ENCODE results near the gene OTOGL.

Gene OTOGL

DNA sequence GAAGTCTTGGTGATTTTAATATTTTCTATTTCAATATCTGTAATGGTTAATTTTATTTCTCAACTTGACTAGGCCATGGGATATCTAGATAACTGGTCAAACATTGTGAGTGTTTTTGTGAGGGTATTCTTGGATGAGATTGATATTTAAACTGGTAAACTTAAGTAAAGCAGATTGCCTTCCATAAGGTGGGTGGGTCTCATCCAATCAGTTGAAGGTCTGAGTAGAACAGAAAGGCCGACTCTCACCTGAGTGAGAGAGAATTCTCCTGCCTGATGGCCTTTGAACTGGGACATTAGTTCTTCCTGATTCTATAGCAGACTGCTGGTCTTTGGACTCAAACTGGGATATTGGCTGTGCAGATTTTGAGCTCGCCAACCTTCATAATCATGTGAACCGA is 36.3 kb downstream of the OTOGL start:
- DNase-seq, result no peak

DNA sequence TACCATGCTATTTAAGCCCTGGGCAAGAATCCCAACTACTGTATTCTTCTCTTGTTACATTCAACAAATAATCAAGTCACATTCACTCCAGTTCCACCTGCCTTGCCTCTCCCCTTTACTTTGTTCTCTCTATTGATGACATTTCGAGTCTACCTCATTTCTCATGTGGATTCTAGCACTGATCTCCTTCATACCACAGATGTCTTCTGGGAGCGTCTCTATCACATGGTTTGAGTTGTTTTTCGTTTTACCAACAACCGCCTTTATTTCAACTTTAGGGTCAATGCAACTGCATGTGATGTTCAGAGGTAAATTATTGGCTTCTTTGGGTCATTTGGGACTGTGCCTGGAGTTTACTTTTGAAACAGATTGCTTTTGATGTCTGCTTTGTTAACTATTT is 40.7 kb downstream of the OTOGL start:
- DNase-seq, result no peak

DNA sequence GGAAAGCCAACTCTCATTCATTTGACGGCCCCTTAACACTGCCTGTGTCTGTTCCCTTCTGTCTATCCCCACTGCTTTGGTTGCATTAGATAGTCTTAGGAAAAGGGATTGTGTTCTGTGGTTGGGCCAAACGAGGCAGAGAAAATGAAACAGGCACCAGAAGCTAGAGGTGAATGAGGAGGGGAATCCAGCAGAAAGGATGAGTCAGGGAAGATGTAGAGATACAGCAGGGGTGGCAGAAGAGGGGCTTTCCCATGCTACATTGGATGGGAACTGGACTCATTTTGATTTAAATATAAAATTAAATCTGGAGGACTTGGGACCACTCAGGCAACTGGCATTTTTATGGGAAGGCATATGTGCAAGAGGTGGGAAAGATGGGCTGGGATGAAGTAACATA is 43.3 kb downstream of the OTOGL start:
- DNase-seq, result no peak

DNA sequence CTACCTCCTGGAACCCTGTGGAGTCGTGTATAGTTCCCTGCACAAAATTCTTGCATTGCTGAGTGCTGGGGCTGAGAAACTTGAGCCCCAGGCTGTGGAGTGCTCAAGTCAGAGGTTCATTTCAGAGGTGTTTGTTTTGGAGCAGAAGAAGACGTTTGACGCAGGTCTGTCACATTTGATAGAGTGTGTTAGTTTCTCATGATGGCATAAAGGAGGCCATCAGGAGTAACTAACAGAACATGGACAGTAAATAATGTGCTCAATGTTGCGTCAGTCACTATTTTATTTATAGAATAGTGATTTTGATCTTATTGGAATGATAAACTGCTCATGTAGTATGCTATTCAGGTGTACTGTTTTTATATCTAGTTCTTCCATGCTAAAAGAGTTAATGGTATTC is 44.2 kb downstream of the OTOGL start:
- no peak for DNase-seq

DNA sequence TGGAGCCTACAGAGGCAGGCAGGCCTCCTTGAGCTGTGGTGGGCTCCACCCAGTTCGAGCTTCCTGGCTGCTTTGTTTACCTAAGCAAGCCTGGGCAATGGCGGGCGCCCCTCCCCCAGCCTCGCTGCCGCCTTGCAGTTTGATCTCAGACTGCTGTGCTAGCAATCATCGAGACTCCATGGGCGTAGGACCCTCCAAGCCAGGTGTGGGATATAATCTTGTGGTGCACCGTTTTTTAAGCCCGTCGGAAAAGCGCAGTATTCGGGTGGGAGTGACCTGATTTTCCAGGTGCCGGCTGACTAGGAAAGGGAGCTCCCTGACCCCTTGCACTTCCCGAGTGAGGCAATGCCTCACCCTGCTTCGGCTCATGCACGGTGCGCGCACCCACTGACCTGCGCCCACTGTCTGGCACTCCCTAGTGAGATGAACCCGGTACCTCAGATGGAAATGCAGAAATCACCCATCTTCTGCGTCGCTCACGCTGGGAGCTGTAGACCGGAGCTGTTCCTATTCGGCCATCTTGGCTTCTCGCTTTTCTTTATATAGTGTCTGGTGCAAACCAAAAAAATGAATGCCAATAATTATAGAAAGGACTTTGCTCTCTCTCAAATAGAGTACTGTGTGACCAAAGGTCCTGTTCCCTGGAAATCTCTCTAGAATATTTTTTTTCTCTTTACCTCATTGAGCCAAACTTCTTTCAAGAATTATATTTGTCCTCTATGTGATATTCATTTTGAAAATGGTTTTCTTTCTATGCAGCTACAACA is 50.4 kb downstream of the OTOGL start:
- peak; percentile 59 for DNase-seq

DNA sequence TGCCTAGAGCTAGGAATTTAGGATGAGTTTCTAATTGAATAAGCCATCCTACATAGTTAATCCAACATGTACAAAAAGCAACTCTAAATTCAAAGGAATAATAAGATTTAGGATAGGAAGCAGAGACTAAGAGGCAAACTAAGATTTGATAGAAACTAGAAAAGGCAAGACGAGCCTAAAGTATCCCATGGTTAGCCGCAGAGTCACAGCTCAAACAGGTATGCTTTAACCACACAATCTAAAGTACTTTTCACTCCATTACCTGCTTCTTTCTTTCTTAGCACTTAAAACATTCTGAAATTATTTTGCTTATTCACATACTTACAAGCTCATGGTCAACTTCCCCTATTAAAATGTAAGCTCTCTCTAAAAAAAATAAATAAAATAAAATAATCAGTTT is 51.8 kb downstream of the OTOGL start:
- DNase-seq, result no peak

DNA sequence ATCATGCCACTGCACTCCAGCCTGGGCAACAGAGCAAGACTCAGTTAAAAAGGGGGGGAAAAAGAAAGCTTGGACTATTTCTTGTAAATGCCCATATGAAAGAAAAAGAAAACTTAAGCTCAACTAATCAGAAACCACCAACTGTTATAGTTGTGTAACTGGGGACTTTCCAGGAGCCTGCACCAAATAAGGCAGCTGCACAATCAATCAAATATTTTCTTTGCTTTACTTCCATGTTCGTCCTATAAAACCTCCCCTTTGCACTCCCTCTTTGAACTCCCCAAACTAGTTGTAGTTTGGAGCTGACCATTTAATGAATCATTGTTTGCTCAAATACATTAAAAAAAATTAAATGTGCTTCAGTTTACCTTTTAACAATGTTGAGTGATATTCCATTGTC is 54.9 kb downstream of the OTOGL start:
- DNase-seq, result no peak

DNA sequence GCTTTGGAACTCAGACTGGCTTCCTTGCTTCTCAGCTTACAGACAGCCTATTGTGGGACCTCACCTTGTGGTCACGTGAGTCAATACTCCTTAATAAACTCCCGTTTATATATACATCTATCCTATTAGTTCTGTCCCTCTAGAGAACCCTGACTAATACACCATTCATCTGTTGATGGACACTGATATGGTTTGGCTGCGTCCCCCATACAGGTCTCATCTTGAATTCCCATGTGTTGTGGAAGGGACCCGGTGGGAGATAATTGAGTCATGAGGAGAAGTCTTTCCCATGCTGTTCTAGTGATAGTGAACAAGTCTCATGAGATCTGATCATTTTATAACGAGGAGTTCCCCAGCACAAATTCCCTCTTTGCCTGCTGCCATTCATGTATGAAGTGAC is 57.0 kb downstream of the OTOGL start:
- DNase-seq, result no peak

DNA sequence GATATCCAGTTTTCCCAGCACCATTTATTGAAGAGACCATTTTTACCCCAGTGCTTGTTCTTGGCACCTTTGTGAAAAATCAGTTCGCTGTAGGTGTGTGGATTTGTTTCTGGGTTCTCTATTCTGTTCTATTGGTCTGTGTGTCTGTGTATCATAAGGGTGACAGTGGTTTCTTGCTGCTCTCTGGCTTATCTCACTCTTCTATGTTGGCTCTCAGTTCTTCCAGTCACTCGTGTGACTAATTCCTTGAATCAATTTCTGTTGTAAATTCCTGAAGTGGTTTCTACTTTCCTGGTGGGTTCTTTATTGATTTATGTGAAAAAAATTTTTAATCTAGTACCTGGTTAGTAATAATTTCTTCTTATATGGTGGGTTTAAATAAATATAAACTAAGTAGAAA is 58.3 kb downstream of the OTOGL start:
- DNase-seq, result no peak

DNA sequence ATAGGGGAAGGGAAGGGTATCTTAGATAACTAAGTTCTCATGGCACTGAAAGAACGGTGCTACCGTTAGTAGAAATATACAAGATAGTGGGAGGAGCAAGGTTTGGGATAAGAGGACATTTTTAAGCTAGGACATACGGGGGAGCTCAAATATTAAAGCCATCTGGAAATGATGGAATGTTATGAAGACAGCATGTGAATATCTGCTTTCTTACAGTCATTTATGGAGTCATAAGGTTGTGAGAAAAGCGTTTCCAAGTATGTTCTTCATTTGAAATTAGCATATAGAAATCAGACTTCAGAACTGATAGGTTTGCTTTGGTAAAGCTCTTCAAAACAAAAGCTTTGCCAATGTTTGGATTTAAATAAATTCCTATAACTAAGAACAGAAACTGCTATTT is 62.3 kb downstream of the OTOGL start:
- no peak for DNase-seq

DNA sequence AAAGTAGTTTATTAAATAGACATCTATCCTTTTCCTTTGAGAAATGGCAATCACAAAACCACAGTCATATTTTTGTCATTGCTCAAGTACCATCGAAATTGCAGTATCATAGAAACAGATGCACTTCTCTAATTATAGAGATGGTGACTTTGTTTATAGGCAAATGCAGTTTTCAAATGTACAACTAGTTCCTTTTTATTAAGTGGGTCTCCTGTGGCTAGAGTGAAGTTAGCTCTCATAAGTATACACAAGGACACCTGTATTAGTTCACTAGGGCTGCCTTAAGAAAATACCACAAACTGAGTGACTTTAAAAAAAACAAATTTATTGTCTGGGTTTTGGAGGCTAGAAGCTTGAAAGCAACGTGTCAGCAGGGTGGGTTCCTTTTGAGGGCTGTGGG is 62.8 kb downstream of the OTOGL start:
- DNase-seq, result no peak

DNA sequence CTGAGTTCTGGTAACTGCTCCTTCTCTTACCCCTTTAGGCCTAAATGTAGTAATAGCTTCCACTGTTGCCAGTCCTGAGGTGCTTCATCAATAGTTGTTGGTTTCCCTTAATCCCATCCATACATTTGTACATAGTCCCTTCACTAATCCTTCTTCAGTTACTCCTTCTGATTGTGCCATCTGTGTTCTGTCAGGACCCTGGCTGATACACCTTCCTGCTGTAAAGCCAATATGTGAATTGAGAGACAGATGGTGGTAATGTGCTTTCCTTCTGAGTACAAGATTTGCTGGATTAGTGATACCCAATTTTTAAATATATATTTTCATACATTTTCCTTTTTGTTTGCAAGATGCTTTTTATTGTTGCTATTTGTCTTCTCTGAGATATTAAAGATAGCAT is 66.4 kb downstream of the OTOGL start:
- peak; percentile 93 for DNase-seq

DNA sequence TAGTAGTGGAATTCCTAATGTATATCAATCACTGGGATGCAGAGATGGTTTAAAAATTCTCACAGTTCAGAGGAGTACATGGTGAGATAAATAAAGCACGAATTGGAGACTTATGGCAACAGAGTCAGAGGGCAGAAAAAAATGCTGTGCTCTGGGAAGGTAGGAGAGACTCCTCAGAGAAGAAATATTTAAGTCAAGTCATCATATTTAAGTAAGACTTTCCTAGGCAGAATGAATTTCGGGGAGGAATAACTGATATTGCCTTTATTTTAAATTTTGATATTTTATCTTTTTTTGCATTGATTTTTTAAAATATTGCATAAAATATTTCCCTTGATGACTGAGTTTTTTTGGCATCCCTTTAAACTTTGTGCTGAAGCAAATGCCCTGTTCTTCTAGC is 67.4 kb downstream of the OTOGL start:
- DNase-seq, result no peak

DNA sequence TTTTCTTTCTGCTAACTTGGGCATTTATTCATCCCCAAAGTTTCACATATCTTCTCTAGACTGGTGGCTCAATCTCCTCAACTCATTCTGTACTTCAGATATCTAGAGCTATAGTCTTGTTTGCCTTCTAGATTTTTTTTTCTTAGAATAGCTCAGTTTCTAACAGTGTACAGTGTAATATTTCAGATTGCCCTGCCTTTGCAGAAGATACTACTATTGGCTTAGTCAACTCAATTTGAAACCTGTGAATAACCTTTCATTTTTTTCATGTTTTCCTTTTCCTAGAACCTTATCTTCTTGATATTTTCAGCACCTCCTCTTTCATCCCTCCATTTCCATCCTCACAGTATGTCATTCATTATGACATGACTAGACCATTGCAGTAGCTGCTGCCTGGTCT is 69.6 kb downstream of the OTOGL start:
- no peak for DNase-seq

DNA sequence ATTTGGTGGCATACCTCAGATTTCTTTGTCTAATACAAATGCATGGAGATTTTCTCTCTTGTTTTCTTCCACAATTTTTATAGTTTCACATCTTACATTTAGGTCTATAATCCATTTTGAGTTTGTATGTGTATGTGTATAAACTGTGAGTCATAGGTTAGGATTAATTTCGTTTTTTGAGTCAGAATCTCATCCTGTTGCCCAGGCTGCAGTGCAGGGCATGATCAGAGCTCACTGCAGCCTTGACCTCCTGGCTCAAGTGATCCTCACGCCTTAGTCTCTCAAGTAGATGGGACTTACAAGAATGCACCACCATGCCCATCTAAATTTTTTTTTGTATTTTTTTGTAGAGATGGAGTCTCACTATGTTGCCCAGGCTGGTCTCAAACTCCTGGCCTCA is 71.6 kb downstream of the OTOGL start:
- DNase-seq, result no peak

DNA sequence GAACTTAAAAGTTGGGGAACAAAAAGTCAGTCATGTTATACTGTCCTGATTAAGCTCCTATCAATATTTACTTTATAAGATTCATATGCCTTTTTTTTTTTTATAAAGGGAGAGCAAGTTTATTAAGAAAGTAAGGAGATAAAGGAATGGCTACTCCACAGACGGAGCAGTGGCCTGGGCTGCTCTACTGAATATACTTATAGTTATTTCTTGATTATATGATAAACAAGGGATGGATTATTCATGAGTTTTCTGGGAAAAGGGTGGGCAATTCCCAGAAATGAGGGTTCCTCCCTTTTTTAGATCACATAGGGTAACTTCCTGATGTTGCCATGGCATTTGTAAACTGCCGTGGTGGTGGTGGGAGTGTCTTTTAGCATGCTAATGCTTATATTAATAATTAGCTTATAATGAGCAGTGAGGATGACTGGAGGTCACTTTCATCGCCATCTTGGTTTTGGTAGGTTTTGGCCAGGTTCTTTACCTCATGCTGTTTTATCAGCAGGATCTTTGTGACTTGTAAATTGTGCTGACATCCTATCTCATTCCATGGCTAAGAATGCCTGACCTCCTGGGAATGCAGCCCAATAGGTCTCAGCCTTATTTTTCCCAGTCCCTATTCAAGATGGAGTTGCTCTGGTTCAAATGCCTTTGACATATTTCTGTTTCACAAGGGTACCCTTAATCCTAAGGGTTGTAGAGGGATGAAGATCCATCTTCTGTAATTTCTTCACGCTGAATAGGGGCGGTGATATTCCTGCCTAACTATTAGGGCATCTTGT is 73.9 kb downstream of the OTOGL start:
- DNase-seq, result no peak

DNA sequence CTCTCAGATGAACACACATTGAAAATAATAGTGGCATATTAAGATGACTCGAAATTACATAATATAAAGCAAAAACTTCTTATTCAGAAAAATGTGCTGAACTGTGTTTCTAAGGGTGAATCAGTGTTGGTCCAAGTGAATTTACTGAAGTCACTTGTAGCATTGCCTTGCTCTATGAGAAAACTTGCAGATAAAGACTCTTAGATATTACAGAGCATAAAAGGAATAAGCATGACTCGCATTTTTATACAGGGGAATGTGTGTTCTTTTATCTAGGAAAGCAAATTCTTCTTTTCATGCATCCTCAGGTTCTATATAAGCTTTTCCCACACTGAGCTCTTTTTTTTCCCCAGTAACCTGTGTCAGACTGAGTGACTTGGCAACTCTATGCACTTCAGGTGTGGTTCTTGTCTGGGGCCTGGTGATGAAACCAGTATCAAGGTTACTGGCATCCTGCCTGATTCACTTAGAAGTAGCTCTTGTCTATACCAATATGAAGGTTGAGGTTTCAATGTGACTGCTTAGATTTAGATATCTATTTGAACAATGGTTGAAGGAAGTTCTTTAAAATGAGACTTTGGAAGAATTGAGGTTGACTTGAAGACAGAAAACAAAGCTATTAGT is 76.1 kb downstream of the OTOGL start:
- no peak for DNase-seq

DNA sequence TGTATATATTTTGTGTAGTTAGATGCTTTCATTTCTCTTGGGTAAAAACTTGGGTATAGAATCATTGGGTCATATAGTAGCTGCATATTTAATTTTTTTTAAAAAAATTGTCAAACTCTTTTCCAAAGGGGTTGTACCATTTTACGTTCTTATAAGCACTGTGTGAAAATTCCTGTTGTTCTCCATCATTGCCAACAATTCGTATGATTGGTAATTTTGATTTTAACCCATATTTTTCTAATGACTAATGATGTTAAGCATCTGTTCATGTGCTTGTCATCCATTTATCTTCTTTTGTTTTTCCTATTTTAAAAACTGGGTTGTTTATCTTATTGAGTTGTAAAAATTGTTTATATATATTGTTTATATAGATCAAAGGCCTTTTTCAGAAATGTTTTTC is 77.4 kb downstream of the OTOGL start:
- no peak for DNase-seq

DNA sequence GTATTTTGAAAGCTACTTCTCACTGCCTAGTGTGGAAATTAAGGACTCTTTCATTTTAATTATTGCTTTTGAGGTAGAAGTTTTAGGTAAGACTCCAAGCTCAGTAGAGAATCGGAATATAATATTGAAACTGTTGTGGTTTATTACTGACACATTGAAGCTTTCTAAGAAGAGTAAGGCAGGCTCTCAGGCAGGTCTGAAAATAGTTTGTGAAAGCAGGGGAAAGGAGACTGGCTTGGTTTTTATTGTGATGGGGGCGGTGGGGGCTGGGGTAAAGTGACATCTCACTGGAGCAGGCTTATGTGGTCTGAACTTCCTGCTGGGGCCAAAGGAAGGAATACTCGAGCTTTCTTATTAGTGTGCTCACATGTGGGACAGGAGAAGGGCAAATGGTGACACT is 79.5 kb downstream of the OTOGL start:
- no peak for DNase-seq

DNA sequence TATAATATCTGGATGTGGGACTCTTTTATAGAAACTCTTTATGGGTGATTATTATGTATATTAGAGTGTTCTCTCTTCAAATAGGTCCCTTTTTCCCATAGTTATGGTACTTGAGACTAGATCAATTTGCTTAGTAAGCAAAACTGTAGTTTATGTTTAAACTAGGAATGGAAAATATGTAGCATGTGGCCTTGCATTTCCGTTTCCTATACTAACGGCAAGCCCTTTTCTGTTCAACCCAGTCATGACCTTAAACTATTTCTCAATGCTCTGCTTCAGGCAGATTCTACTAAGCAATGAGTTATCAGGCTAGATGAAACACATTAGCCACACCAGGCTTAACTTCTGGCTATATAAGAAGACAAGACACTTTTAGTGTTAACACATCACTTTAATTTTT is 84.6 kb downstream of the OTOGL start:
- DNase-seq, result no peak

DNA sequence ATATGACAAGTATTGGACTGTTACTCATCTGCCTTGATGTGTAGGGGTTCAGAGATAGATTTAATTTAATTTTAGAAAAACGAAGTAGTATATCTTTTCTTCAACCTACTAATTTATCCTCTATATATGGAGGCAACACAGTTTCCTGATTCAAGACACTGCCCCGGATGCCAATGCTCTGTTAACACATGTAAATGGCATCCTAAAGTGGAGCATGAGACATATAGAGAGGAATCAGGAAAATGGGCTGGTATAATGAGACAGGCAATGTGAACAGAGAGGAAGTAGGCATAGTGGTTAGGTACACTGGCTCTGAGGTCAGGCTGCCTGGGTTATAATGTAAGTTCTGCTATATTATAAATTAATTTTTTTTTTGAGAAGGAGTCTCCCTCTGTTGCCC is 85.6 kb downstream of the OTOGL start:
- DNase-seq, result no peak

DNA sequence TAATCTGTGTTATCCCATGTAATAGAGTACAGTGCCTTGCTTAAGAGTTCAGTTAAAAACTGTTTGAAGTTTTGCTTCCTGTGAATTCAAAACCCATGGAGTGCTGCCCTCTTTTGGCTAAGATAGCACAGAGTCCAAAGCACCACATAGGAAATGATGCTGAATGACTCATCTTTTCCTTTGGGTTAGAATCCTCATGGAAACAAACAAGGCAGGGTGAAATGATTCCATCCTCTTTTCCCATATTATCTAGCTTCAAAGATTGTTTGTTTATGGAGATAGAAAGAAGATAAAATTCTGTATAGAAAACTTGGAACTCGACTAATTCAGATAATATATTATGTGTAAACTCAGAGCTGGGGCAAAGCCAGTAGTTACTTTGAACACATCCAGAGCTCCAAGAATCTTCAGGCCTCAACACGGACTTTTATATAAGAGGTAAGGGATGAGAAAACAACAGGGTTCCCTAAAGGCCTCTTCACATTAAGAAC is 87.4 kb downstream of the OTOGL start:
- DNase-seq, result peak; percentile 85

DNA sequence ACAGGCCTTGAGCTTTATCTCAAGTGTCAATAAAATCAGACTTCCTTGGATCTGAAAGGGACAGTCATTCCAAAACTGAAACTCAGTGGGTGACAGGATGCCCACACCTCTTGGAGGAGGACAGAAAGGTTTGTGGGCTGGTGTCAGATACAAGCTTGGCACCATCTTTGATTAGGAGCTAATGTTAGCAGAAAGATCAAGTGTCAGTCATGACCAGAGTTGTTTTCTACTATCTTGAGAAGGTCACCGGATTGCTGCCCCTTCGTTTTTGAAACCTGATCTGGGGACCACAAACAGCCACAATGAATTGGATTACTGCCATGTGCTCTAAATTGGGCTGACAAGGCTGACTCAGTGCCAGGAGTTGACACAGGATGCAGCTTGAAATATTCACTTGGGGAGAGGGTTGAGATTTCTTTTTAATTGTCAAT is 88.3 kb downstream of the OTOGL start:
- DNase-seq, result peak; percentile 94

DNA sequence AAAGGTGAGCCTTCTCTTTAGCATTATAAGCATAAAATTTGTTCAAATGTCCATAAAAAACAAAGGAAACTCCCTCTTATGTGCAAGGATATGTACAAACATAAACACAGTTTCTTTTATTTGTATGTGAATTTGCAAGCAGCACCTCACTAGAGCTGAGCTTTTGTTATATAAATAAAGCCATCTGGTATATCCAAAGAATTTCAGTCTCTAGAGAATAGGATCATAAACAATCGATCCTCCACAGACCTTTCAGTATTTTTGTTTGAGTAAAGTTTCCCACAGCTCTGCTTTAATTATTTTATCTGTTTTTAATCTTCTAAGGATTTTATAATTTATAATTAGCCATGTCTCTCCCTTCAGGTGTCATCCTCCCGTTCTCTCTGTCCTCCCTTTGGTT is 89.2 kb downstream of the OTOGL start:
- DNase-seq, result peak; percentile 94
